Muscle layer of duodenum (tissue), 2 donors: Measurements from ENCODE around the gene HOXD13.

Experiments used
- H3K27ac ChIP-seq: one replicate; pipeline ENCODE4 v1.7.0; 2013; ENCODE audit warnings: mild to moderate bottlenecking, low read length
- H3K27me3 ChIP-seq: one replicate; pipeline ENCODE4 v1.7.0; 2013; ENCODE audit warnings: low read depth, mild to moderate bottlenecking, control low read depth, low read length
- H3K36me3 ChIP-seq, 2 donors: one replicate each; pipeline ENCODE4 v1.7.0; 2013; ENCODE audit warnings: low read length in 2 of 2, control low read depth in 1 of 2, mild to moderate bottlenecking in 1 of 2; ENCODE audit not compliant: insufficient read depth in 2 of 2, control insufficient read depth in 1 of 2
- H3K4me1 ChIP-seq, 2 donors: one replicate each; pipeline ENCODE4 v1.7.0; 2013; ENCODE audit warnings: low read length in 2 of 2, mild to moderate bottlenecking in 2 of 2, control low read depth in 1 of 2, moderate library complexity in 1 of 2; ENCODE audit not compliant: insufficient read depth in 2 of 2, control insufficient read depth in 1 of 2
- H3K4me3 ChIP-seq, 2 donors: one replicate each; pipeline ENCODE4 v1.7.0; 2013; ENCODE audit warnings: low read length in 2 of 2, low read depth in 1 of 2, mild to moderate bottlenecking in 1 of 2
- H3K9me3 ChIP-seq, 2 donors: one replicate each; pipeline ENCODE4 v1.7.0; 2013; ENCODE audit warnings: low read length in 2 of 2, control low read depth in 1 of 2, mild to moderate bottlenecking in 1 of 2; ENCODE audit not compliant: control insufficient read depth in 1 of 2
- donor health status: healthy.

The HOXD13 gene

DNA sequence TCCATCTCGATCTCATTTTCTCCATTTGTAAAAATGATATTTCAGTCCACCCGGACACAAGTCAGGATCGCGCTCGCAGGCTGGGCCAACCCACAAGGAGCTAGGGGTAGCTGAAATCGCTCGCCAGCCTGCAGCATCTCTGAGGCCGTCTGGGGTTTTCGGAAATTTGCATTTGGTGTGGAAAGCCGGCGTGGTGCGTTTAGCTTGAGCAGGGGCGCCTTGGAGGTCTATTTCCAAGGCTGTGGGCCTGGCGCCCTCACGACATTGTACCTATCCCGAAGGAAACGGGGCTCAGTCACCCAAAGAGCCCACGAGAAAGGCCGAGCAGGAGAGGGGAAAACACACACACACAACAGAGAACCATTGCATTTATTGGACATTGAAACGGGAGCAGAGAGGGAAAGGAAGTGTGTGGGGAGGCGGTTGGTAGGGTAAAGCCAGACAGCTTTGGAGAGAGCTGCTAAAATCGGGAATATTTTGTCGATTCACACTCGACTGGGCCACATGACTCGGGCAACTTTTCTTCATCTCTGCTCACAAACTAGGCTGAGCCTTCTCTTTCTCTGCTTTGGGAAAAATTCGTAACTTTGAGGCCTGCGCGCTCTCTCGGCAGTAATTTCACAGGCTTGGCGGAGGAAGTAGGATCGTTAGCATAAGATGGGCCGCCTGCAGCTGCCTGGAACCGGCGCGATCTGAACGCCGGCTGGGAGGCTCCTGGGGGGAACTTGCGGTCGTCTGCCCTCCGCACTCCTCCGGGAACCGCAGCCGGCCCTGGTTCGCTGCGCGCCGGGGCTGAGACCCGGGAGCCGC, 35.9 kb downstream of the HOXD13 start:
- H3K27ac ChIP-seq = no peak overlapping the region
- peaks cover 0 to 17% of the 10 kb centered on the region in 2 donors for H3K4me1 ChIP-seq
- H3K9me3 ChIP-seq = no peaks in the 10 kb centered on the region
- peak overlapping the region; percentile 5 to 63 for H3K4me3 ChIP-seq
- no peaks in the 10 kb centered on the region for H3K36me3 ChIP-seq
- peaks cover 84% of the 10 kb centered on the region for H3K27me3 ChIP-seq

- peaks cover 82% of the 10 kb centered on the region for H3K27me3 ChIP-seq
- H3K27ac ChIP-seq = no peak within 1 kb of the TSS
- H3K4me3 ChIP-seq = peak within 1 kb of the TSS; percentile 37 to 63
- no peaks in the 10 kb centered on the region for H3K9me3 ChIP-seq
- H3K4me1 ChIP-seq = peaks cover 0 to 17% of the 10 kb centered on the region in 2 donors
- no peaks in the 10 kb centered on the region for H3K36me3 ChIP-seq
Measured at GRCh38 chr2:176128982-176129796, 36.7 kb downstream of the HOXD13 start, which contains the start of gene HOXD8. Gene HOXD8, plus strand, starts transcription at chr2:176129705. Its CDS starts 662 bp downstream, at chr2:176130367.

GRCh38 chr2:176129813-176130146, 37.3 kb downstream of the HOXD13 start:
- no peaks in the 10 kb centered on the region for H3K9me3 ChIP-seq
- peak overlapping the region in 1 of 2 donors; percentile 63 for H3K4me3 ChIP-seq
- H3K36me3 ChIP-seq = no peaks in the 10 kb centered on the region
- peaks cover 0 to 17% of the 10 kb centered on the region in 2 donors for H3K4me1 ChIP-seq
- peaks cover 82% of the 10 kb centered on the region for H3K27me3 ChIP-seq
- H3K27ac ChIP-seq = no peak overlapping the region

GRCh38 chr2:176130147-176130956, 37.8 kb downstream of the HOXD13 start:
- peaks cover 0 to 17% of the 10 kb centered on the region in 2 donors for H3K4me1 ChIP-seq
- no peak overlapping the region for H3K27ac ChIP-seq
- peak overlapping the region; percentile 13 to 63 for H3K4me3 ChIP-seq
- H3K27me3 ChIP-seq = peaks cover 80% of the 10 kb centered on the region
- no peaks in the 10 kb centered on the region for H3K36me3 ChIP-seq
- H3K9me3 ChIP-seq = peaks cover 0 to 1% of the 10 kb centered on the region in 2 donors

DNA sequence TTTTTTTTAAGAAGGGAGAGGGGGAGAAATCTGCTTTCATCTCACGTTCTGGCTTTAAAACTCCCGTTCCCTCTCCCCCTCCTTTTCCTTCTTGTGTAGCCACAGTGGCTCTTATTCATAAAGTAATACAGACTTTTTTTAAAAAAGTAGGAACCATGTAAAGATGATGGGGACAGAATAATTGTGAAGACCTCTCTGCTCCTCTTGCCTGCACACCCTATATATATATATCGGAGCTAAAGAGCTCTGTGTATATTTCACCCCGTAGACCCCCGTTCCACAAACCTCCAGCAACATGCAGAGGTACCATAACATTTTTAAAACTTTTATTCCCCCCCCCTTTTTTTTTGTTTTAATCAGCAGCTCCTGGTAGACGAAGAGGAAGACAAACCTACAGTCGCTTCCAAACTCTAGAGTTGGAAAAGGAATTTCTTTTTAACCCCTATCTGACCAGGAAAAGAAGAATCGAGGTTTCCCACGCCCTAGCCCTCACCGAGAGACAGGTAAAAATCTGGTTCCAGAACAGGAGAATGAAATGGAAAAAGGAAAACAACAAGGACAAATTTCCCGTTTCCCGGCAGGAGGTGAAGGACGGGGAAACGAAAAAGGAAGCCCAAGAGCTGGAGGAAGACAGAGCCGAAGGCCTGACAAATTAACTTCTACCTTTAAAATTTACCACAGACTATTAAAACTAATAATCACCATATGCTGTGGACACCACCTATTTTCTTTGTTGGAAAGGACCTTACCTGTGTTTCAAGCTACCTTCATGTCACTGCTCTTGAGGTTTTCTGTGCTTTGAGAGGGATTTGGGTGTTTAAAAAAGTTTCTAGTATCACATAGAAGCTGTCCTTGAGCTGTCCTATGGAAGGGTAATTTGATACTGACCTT, 38.7 kb downstream of the HOXD13 start:
- Histone ChIP-seq H3K36me3 (no peaks in the 10 kb centered on the region), H3K27me3 (peaks cover 80% of the 10 kb centered on the region), H3K4me1 (peaks cover 0 to 17% of the 10 kb centered on the region in 2 donors), H3K27ac (no peak overlapping the region), H3K4me3 (peak overlapping the region; percentile 13 to 63), H3K9me3 (peaks cover 0 to 5% of the 10 kb centered on the region in 2 donors)

GRCh38 chr2:176131848-176132158, 39.3 kb downstream of the HOXD13 start:
- no peak overlapping the region for H3K27ac ChIP-seq
- H3K4me1 ChIP-seq = peaks cover 0 to 20% of the 10 kb centered on the region in 2 donors
- no peaks in the 10 kb centered on the region for H3K36me3 ChIP-seq
- H3K27me3 ChIP-seq = peaks cover 80% of the 10 kb centered on the region
- peaks cover 0 to 5% of the 10 kb centered on the region in 2 donors for H3K9me3 ChIP-seq
- H3K4me3 ChIP-seq = no peak overlapping the region

- Histone ChIP-seq H3K9me3 (peaks cover 0 to 5% of the 10 kb centered on the region in 2 donors), H3K4me3 (peak overlapping the region; percentile 27 to 63), H3K4me1 (peaks cover 0 to 23% of the 10 kb centered on the region in 2 donors), H3K27ac (peak overlapping the region; percentile 1), H3K27me3 (peaks cover 81% of the 10 kb centered on the region), H3K36me3 (no peaks in the 10 kb centered on the region)
Measured at GRCh38 chr2:176132205-176133171, 40.0 kb downstream of the HOXD13 start.

GRCh38 chr2:176133389-176133788, 40.9 kb downstream of the HOXD13 start:
- H3K27ac ChIP-seq = no peak overlapping the region
- no peak overlapping the region for H3K4me3 ChIP-seq
- no peaks in the 10 kb centered on the region for H3K36me3 ChIP-seq
- H3K4me1 ChIP-seq = peaks cover 0 to 23% of the 10 kb centered on the region in 2 donors
- peaks cover 81% of the 10 kb centered on the region for H3K27me3 ChIP-seq
- peaks cover 0 to 5% of the 10 kb centered on the region in 2 donors for H3K9me3 ChIP-seq

- Histone ChIP-seq H3K4me1 (peaks cover 0 to 17% of the 10 kb centered on the region in 2 donors), H3K9me3 (peaks cover 0 to 5% of the 10 kb centered on the region in 2 donors), H3K36me3 (no peaks in the 10 kb centered on the region), H3K27ac (no peak overlapping the region), H3K27me3 (peaks cover 81% of the 10 kb centered on the region), H3K4me3 (no peak overlapping the region)
Measured at GRCh38 chr2:176134035-176134434, 41.5 kb downstream of the HOXD13 start.
